Inferior parietal cortex (tissue), 1 donor: ENCODE data around the gene ZHX3.

Experiments
- DNase-seq: peaks from one replicate; pipeline ENCODE4 v3.0.0-alpha.2; 2016; ENCODE audit errors: extremely low spot score

The ZHX3 gene

GRCh38 chr20:41152108-41152757 is 165.3 kb downstream of the ZHX3 start:
- no peak for DNase-seq

GRCh38 chr20:41151134-41151869 is 166.2 kb downstream of the ZHX3 start:
- no peak for DNase-seq

- no peak for DNase-seq
Measured at GRCh38 chr20:41150664-41151063, 166.9 kb downstream of the ZHX3 start.

- no peak for DNase-seq
Measured at GRCh38 chr20:41148942-41149341, 168.6 kb downstream of the ZHX3 start.

- no peak for DNase-seq
Measured at GRCh38 chr20:41147767-41148191, 169.8 kb downstream of the ZHX3 start.

GRCh38 chr20:41145821-41146620 is 171.5 kb downstream of the ZHX3 start:
- no peak for DNase-seq

GRCh38 chr20:41145317-41145716 is 172.2 kb downstream of the ZHX3 start:
- DNase-seq, result no peak

GRCh38 chr20:41143354-41143753 is 174.2 kb downstream of the ZHX3 start:
- DNase-seq, result no peak

- no peak for DNase-seq
Measured at GRCh38 chr20:41142919-41143318, 174.6 kb downstream of the ZHX3 start.

GRCh38 chr20:41142245-41142644 is 175.3 kb downstream of the ZHX3 start:
- no peak for DNase-seq

GRCh38 chr20:41141153-41141815 is 176.2 kb downstream of the ZHX3 start:
- DNase-seq, result no peak

- DNase-seq, result no peak
Measured at GRCh38 chr20:41140226-41141133, 177.1 kb downstream of the ZHX3 start.

- no peak for DNase-seq
Measured at GRCh38 chr20:41139227-41140093, 178.1 kb downstream of the ZHX3 start.

GRCh38 chr20:41138475-41139226 is 178.9 kb downstream of the ZHX3 start:
- DNase-seq, result no peak

GRCh38 chr20:41137614-41138474 is 179.7 kb downstream of the ZHX3 start:
- no peak for DNase-seq

- DNase-seq, result peak; percentile 82
Measured at GRCh38 chr20:41136680-41137613, 180.6 kb downstream of the ZHX3 start, which contains the start of gene PLCG1. TSS of gene PLCG1 (plus strand) at chr20:41137543. CDS start at chr20:41137642, 99 bp downstream.
